ENCODE data around the gene UST.

- TF ChIP-seq CTCF (conservative IDR thresholded peaks at IDR 0.05; ENCODE audit: low read length) = no peak
- TF ChIP-seq EZH2phosphoT487 (IDR thresholded peaks at IDR 0.05; ENCODE audit: borderline replicate concordance) = no peak
Observed at GRCh38 chr6:148852688-148853087, 105.9 kb downstream of the UST start.

Data from Loucy (cell line).